Measurements from ENCODE around the gene C16orf92.

DNA sequence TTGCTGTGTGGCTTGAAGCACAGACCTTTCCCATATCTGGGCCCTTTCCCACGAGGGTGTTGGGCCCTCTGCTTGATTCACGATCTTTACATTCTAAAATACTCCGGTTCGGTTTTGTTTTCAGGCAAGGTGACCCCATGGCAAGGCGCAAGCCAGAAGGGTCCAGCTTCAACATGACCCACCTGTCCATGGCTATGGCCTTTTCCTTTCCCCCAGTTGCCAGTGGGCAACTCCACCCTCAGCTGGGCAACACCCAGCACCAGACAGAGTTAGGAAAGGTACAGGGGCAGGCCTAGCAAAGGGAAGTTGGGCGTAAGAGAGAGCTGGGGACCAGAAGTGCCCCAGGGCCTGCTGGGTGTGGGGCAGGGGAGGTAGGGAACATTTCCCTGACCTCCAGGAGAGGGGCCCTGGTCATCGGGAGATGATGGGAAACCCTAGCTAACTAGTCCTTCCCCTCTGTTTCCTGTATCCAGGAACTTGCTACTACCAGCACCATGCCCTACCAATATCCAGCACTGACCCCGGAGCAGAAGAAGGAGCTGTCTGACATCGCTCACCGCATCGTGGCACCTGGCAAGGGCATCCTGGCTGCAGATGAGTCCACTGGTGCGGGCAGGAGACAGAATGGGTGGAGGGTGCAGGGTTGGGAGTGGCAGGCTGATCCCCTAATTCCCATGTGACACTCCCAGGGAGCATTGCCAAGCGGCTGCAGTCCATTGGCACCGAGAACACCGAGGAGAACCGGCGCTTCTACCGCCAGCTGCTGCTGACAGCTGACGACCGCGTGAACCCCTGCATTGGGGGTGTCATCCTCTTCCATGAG is 44.0 kb downstream of the C16orf92 start:
- TF ChIP-seq POLR2A (IDR thresholded peaks at IDR 0.05) (no peak), POLR2AphosphoS5 (IDR thresholded peaks at IDR 0.05) (no peak)
- TF ChIP-seq, protein P1, sequence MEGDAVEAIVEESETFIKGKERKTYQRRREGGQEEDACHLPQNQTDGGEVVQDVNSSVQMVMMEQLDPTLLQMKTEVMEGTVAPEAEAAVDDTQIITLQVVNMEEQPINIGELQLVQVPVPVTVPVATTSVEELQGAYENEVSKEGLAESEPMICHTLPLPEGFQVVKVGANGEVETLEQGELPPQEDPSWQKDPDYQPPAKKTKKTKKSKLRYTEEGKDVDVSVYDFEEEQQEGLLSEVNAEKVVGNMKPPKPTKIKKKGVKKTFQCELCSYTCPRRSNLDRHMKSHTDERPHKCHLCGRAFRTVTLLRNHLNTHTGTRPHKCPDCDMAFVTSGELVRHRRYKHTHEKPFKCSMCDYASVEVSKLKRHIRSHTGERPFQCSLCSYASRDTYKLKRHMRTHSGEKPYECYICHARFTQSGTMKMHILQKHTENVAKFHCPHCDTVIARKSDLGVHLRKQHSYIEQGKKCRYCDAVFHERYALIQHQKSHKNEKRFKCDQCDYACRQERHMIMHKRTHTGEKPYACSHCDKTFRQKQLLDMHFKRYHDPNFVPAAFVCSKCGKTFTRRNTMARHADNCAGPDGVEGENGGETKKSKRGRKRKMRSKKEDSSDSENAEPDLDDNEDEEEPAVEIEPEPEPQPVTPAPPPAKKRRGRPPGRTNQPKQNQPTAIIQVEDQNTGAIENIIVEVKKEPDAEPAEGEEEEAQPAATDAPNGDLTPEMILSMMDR (IDR thresholded peaks at IDR 0.05), result no peak
